ENCODE results near the gene ARHGEF11. TPM values are rescaled to one million over a fixed set of nuclear protein-coding genes. Genes with fewer than 3 reads are reported as not detected.

Gene ARHGEF11
- total RNA-seq, 1 donor from 2014 or later: 43.5 TPM

GRCh38 chr1:156921053-156921529 lies 124.5 kb downstream of the ARHGEF11 start:
- Histone ChIP-seq H3K4me3 (no peak overlapping the region), H3K4me1 (peaks cover 4 to 9% of the 10 kb centered on the region in 2 donors), H3K27me3 (peaks cover 28% of the 10 kb centered on the region), H3K27ac (no peak overlapping the region), H3K9me3 (no peaks in the 10 kb centered on the region), H3K36me3 (peaks cover 0 to 7% of the 10 kb centered on the region in 2 donors)
- no peak for DNase-seq (ENCODE audit: low spot score in 2 of 2)
- TF ChIP-seq CTCF (IDR thresholded peaks at IDR 0.05): no peak
- intact Hi-C loops (cut with DNase I): loop anchor here (2.0 kb wide), 1 partner anchor 28 kb away; the partner anchor contains the start of gene PEAR1

- H3K27ac ChIP-seq: no peak within 1 kb of the TSS
- peaks cover 0 to 12% of the 10 kb centered on the region in 2 donors for H3K36me3 ChIP-seq
- DNase-seq (ENCODE audit: low spot score in 2 of 2): peak in 1 of 2 donors; percentile 81
- no peaks in the 10 kb centered on the region for H3K9me3 ChIP-seq
- peak within 1 kb of the TSS; percentile 16 for H3K4me3 ChIP-seq
- peak; percentile 69 to 80 (median 77) for TF ChIP-seq CTCF (IDR thresholded peaks at IDR 0.05)
- peaks cover 28% of the 10 kb centered on the region for H3K27me3 ChIP-seq
- peaks cover 4 to 9% of the 10 kb centered on the region in 2 donors for H3K4me1 ChIP-seq
- intact Hi-C loops (cut with DNase I): loop anchor here (2.0 kb wide), 1 partner anchor 28 kb away; the partner anchor contains the start of gene PEAR1
Measured at GRCh38 chr1:156920233-156921052, 125.1 kb downstream of the ARHGEF11 start, which contains the start of gene LRRC71. Gene LRRC71 (plus strand): TSS chr1:156920632. CDS start chr1:156920804, 172 bp downstream.

GRCh38 chr1:156914440-156914856 lies 131.1 kb downstream of the ARHGEF11 start:
- intact Hi-C loops (cut with DNase I): no loop called here
- no peak for DNase-seq (ENCODE audit: low spot score in 2 of 2)

GRCh38 chr1:156913809-156914387 lies 131.6 kb downstream of the ARHGEF11 start:
- H3K27ac ChIP-seq: no peak overlapping the region
- no peak overlapping the region for H3K4me3 ChIP-seq
- TF ChIP-seq CTCF (IDR thresholded peaks at IDR 0.05): no peak
- peaks cover 19 to 39% of the 10 kb centered on the region in 2 donors for H3K36me3 ChIP-seq
- H3K4me1 ChIP-seq: no peaks in the 10 kb centered on the region
- no peaks in the 10 kb centered on the region for H3K9me3 ChIP-seq
- intact Hi-C loops (cut with DNase I): no loop called here
- no peak for DNase-seq (ENCODE audit: low spot score in 2 of 2)
- no peaks in the 10 kb centered on the region for H3K27me3 ChIP-seq

More at GRCh38 chr1:156914440-156914856, 131.1 kb downstream of the ARHGEF11 start:
- Histone ChIP-seq H3K9me3 (no peaks in the 10 kb centered on the region), H3K36me3 (peaks cover 19 to 37% of the 10 kb centered on the region in 2 donors), H3K27me3 (no peaks in the 10 kb centered on the region), H3K4me3 (no peak overlapping the region), H3K4me1 (no peaks in the 10 kb centered on the region), H3K27ac (no peak overlapping the region)
- TF ChIP-seq CTCF (IDR thresholded peaks at IDR 0.05): no peak

GRCh38 chr1:156912861-156913808 lies 132.4 kb downstream of the ARHGEF11 start:
- H3K27ac ChIP-seq: no peak overlapping the region
- DNase-seq (ENCODE audit: low spot score in 2 of 2): no peak
- no peak overlapping the region for H3K4me3 ChIP-seq
- intact Hi-C loops (cut with DNase I): no loop called here
- H3K9me3 ChIP-seq: no peaks in the 10 kb centered on the region
- TF ChIP-seq CTCF (IDR thresholded peaks at IDR 0.05): no peak
- H3K36me3 ChIP-seq: peaks cover 20 to 47% of the 10 kb centered on the region in 2 donors
- no peaks in the 10 kb centered on the region for H3K4me1 ChIP-seq
- H3K27me3 ChIP-seq: no peaks in the 10 kb centered on the region

Measured in ascending aorta (tissue), 2 donors.